GM19455 (cell line): Measurements from ENCODE around the gene ARMS2.

Source experiments
- ATAC-seq: cut with Tn5 transposase; IDR thresholded peaks from one replicate; pipeline ENCODE4 v1.9.1; 2021; ENCODE audit not compliant: unreplicated experiment

The ARMS2 gene

GRCh38 chr10:122454603-122455080 lies at the start of gene ARMS2:
Gene ARMS2 (plus strand): TSS chr10:122454653. CDS start chr10:122454728, 75 bp downstream.
- no peak for ATAC-seq

GRCh38 chr10:122407375-122408125 lies 46.9 kb upstream of the ARMS2 start:
- no peak for ATAC-seq

- no peak for ATAC-seq
These were observed 41.1 kb upstream of the ARMS2 start for GRCh38 chr10:122413327-122413726.

GRCh38 chr10:122417667-122418066 lies 36.8 kb upstream of the ARMS2 start:
- no peak for ATAC-seq

- ATAC-seq = no peak
These were observed 35.4 kb upstream of the ARMS2 start for GRCh38 chr10:122419016-122419415.

GRCh38 chr10:122419876-122420623 lies 34.4 kb upstream of the ARMS2 start:
- ATAC-seq = no peak

- ATAC-seq = no peak
These were observed 33.8 kb upstream of the ARMS2 start for GRCh38 chr10:122420624-122421007.

- no peak for ATAC-seq
These were observed 33.3 kb upstream of the ARMS2 start for GRCh38 chr10:122421054-122421625.

- no peak for ATAC-seq
These were observed 32.7 kb upstream of the ARMS2 start for GRCh38 chr10:122421742-122422141.

- no peak for ATAC-seq
These were observed 32.0 kb upstream of the ARMS2 start for GRCh38 chr10:122422266-122422989.

- no peak for ATAC-seq
These were observed 30.4 kb upstream of the ARMS2 start for GRCh38 chr10:122424059-122424458.

GRCh38 chr10:122426829-122427228 lies 27.6 kb upstream of the ARMS2 start:
- no peak for ATAC-seq

GRCh38 chr10:122427280-122427679 lies 27.2 kb upstream of the ARMS2 start:
- no peak for ATAC-seq

GRCh38 chr10:122435212-122435827 lies 19.1 kb upstream of the ARMS2 start:
- no peak for ATAC-seq

GRCh38 chr10:122441961-122442360 lies 12.5 kb upstream of the ARMS2 start:
- ATAC-seq = no peak

GRCh38 chr10:122445469-122445868 lies 9.0 kb upstream of the ARMS2 start:
- ATAC-seq = no peak

GRCh38 chr10:122445904-122446303 lies 8.5 kb upstream of the ARMS2 start:
- no peak for ATAC-seq

GRCh38 chr10:122446668-122447423 lies 7.6 kb upstream of the ARMS2 start:
- no peak for ATAC-seq

- ATAC-seq = no peak
These were observed 5.9 kb upstream of the ARMS2 start for GRCh38 chr10:122448600-122448999.

GRCh38 chr10:122449153-122449552 lies 5.3 kb upstream of the ARMS2 start:
- ATAC-seq = no peak
